Measurements from ENCODE around the gene SLC4A1AP.
"Not testable (repeated sequence)": the region's sequence is repeated elsewhere in the genome, so short reads cannot be mapped to it uniquely, and the experiment has no call there.

SLC4A1AP gene

DNA sequence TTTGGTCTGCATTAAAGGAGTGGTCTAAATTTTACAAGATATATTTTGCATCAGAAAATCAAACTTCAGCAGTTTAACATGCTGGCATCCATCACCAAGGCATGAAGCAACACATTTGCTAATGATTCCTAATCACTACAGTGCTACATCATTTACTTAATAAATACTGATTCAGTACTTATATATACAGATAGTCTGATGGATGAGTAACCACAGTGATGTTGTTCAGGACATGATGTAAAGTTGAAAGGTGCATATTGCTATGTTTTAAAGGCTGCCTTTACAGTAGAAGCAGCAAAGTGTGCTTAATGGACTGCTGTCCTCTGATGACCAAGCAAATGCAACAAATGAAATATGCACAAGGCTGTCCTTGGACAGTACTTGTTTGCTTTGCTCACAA, 11.3 kb upstream of the SLC4A1AP start:
- DNase-seq, result no peak

DNA sequence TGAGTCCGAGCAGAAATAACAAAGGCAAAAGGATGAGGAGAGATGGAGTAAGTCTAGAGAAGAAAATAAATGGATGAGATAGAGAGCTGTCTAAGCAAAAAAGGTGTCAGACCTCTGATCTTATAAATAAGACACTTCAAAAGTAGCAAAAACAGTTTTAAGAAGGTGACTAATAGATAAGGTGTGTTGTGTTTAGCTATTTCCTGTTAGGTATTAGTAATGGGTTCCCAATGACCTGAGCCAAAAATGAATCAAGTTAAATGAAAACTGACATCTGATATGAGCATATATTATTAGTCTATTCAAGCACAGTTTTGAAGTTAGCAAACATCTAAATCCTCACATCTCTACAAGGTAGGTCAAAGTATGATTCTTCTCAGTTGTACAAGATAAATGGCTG, 10.9 kb upstream of the SLC4A1AP start:
- no peak for DNase-seq

DNA sequence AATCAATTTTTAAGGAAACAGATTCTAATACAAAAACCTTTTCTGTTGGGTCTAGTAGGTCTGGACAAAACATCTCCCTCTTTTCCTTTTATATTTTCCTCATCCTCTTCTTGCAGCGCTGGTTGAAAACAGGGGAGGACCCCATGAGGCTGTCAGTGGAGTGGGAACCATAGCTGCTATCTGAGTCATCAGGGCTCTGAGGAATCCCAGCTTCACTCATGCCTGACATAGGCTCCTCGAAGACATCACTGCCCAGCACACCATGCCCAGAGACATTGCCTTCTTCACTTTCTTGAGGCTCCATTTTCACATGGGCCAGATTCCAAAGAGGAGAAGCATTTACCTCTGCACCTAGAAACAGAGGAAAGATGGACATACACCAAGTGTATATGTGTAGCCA, 10.3 kb upstream of the SLC4A1AP start:
- no peak for DNase-seq

DNA sequence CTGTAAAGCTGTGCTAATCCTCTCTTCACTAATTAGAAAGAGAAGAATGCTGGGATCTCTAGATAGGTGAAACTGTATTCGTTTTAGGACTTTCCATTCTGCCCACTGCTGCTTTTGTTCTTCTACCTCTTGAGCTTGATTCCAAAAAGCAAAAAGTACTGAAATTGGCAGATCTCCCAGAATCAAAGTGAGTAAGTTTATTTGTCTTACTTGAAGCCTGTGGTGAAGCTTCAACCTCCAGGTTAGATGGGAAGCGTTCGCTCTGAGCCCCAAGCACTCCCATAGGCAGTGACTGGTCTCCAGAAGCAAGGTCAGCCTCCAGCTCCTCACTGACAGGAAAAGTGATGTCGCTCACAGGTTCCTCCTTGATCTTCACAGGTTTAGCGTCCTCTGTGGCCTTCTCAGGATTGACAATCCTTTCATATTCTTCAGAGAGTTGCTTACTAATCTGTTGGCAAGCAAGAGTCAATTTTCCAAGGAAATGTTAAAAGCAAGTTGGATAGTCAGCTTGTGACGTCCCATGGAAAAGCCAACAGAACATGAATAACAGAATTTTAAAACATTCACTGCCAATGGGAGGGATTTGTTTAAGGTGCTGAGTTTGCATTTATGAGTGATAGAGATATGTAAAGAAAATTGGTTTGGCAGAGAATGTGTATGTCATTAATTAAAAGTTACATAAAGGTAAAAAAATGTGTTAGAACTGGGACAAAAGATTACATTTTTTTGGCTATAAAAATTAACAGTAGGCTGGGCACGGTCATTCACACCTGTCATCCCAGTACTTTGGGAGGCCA, 8.3 kb upstream of the SLC4A1AP start:
- DNase-seq, result no peak

DNA sequence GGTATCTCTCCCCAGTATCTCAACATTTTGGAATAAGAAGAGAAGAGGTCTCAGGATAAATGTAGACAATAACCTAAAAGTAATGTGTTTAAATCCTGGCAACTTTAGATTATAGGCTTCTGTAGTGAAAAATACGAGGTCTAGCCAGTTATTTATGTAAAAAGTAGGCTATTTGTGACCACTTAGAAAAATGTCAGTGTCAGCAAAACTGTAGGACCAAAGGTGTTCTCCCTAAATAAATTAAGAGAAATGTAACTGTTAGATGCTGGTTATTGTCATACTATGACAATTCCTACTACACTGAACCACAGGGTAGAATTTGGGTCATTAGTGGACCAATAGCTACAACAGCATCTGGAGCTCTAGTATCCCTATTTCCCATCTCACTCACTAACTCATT, 2.3 kb upstream of the SLC4A1AP start:
- no peak for DNase-seq

DNA sequence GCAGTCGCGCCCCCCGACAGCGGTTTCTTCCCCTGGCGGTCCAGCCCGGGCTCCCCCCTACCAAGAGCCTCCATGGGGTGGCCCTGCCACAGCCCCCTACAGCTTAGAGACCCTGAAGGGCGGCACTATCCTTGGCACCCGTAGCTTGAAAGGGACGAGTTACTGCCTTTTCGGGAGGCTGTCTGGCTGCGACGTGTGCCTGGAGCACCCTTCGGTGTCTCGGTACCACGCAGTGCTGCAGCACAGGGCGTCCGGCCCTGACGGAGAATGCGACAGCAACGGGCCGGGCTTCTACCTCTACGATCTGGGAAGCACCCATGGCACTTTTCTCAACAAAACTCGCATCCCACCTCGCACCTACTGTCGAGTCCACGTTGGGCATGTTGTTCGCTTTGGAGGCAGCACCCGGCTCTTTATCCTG, 475 bp downstream of the SLC4A1AP start:
- no peak for DNase-seq

DNA sequence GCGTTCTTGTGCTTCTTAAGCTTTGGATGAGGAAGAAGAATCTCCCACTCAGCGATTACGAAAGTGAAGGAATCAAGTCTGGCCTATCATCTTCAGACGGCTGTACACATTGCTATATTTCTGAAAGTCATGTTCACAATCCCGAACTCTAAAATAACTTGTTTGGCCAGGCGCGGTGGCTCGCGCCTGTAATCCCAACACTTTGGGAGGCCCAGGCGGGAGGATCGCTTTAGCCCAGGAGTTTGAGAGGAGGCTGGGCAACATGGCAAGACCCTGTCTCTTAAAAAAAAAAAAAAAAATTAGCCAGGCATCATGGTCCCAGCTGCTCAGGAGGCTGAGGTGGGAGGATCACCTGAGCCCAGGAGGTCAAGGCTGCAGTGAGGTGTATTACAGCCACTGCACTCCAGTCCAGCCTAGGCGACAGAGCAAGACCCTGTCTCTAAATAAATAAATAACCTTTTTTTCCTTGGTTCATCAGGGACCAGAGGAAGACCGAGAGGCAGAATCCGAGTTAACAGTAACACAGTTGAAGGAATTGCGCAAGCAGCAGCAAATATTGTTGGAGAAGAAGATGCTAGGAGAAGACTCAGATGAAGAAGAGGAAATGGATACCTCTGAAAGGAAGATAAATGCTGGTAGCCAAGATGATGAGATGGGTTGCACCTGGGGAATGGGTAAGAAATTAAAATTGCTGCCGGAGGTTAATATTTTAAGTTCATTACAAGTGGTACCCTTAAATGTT, 1.1 kb downstream of the SLC4A1AP start:
- no peak for DNase-seq

DNA sequence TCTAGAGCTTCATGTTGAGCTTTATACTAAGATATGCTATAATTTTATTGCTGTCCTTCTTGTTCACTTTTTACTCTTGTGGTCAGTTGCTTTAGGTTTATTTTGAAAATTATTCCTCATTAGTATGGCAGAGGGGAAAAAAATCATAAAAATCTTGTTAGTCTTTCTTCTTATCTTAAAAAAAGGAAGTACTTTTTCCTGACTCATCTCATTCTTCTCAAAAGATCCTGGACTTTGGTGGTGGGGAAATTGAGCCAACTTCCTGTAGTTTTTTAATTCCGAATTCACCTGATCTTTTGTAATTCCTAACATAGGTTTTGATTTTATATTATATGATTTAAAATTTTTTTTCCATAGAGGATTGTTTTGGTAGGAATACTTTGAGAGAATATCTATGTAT, 3.8 kb downstream of the SLC4A1AP start:
- DNase-seq, result peak; percentile 62

DNA sequence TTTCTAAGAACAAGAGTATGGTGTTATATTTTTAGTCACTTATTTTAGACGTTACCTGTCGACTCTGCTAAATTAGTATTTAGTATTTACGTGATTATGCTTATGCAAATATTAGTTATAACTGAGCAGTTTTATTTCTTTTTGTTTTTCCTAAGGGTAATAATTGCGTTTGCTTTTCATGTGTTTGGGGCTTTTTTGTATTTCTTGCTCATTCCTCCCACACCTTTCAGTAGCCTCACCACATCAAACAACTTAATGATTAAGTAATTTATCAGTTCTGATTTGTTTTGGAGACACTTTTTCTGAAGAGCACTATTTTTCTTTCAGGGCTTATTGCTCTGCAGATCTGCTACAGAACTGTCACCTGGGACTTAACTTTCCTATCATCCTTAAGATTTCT, 7.5 kb downstream of the SLC4A1AP start:
- DNase-seq, result no peak

DNA sequence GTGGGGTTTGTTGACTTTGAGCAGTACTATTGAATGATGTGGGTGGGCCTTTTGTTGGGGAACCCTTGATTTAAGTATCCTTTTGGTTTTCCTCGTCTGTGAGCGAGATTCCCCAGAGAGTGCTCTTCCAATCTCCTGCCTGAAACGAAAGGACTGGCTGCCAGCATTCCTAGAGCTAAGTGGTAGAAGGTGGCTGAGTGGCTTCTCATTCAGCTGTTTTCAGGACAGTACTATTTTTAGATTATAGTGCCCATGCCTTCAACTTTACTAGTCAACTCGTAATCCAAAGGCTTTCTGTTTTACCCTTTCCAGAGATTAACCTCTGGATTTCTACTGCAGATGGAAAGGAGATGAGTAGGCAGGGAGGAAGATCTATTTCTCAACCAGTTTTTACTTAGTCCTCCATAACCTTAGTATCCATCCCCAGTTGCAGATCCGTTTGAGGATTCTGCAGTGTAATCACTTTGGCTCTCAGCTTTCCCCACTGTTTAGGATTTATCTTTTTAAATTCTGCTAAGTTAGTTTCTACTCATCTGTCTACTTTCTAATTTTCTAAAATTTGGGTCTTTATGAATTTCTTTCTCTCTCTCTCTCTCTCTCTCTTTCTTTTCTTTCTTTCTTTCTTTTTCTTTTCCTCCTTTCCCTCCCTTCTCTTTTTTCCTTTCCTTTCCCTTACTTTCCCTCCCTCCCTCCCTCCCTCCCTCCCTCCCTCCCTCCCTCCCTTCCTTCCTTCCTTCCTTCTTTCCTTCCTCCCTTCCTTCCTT, 9.2 kb downstream of the SLC4A1AP start:
- DNase-seq, result no peak

DNA sequence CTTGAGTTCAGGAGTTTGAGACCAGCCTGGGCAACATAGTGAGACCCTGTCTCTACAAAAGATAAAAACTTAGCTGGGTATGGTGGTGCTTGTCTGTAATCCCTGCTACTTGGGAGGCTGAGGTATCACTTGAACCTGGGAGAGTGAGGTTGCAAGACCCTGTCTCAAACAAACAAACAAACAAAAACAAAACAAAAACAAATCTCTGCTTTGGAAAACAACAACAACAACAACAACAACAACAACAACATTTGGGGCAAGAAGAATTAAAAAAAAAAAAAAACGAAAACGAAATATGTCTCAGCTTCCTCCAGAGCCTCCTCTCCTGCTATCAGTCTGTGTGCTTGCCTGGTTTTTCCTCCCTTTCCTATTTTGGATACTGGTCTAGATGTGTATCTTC, 16.9 kb downstream of the SLC4A1AP start:
- DNase-seq, result no peak

DNA sequence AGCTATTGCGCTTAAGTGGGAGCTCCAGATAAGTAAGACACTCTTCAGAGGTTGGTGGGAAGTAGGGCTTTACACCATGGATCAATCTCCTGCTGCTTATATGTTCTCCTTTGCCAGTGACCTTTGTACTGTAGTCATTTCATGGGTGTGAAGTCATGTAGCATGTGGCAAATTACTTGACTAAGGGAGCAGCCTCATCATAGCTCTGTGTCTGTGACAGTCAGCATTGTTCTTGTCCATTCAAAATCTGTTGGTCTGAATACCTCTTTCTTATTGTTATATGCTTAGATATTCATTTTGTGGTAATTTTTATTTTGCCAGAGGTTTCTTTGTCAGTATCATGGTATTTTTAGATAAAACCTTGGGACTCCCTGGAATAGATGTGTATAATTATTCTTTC, 18.2 kb downstream of the SLC4A1AP start:
- DNase-seq, result no peak

DNA sequence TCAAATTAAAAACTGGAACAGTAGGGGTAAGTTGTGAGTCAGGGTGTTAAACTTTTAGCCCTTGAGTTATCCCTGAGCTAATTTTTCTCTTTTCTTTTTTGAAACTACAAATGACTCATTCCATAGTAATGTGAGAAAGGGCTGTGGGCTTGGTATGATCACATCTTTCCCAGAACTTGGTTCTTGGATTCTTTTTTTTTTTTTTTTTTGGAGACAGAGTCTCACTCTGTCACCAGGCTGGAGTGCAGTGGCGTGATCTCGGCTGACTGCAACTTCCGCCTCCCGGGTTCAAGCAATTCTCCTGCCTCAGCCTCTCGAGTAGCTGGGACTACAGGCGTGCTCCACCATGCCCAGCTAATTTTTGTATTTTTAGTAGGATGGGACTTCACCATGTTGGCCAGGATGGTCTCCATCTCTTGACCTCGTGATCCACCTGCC, 18.7 kb downstream of the SLC4A1AP start:
- not testable (repeated sequence) for DNase-seq

DNA sequence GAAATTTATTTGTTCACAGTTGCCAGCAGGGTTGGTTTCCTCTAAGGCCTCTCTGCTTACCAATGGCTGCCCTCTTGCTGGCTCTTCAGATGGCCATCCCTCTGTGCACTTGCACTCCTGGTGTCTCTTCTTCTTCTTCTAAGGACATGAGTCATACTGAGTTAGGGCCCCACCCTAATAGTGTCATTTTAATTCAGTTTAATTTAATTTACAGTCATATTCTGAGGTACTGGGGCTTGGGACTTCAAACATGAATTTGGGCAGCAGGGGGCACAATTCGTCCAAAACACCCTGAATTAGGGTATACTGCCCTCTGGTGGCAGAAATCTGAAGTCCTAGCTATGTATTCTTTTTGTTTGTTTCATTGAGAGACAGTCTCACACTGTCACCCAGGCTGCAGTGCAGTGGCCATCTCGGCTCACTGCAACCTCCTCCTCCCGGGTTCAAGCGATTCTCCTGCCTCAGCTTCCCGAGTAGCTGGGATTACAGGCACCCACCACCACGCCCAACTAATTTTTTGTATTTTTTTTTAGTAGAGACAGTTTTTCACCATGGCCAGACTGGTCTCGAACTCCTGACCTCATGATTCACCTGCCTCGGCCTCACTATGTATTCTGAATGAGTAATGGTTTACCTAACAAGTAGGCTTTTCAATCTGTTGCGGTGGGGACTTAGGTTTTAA, 19.8 kb downstream of the SLC4A1AP start:
- DNase-seq, result peak; percentile 59

DNA sequence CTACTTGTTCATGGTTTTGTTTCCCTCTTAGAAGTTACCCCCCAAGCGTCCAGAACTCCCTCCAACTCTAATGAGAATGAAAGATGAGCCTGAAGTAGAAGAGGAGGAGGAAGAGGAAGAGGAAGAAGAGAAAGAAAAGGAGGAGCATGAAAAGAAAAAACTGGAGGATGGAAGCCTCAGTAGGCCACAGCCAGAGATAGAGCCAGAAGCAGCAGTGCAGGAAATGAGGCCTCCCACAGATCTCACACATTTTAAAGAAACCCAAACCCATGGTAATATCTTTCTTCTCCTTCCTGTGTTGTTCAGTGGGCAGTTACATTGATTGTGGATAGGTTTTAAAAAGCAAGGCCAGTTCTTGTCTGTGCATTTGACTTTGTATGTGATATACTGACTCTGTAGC, 21.3 kb downstream of the SLC4A1AP start:
- DNase-seq, result not testable (repeated sequence)

DNA sequence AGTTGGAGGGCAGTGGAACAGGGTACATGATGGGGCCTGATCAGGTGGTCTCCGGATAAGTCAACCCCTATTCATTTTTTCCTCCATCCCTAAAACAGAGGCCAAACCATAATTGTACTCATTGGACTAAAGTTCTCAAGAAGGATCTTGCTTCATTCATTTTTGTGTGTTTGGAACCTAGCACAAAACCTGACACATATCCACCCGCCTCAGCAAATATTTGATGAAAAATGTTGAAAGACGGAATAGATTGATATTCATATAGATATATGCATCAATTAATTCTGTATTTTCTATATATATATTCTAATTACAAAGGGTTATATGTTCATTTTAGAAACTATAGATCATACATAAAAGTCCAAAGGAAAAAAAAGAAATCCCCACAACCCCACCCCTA, 21.9 kb downstream of the SLC4A1AP start:
- no peak for DNase-seq

DNA sequence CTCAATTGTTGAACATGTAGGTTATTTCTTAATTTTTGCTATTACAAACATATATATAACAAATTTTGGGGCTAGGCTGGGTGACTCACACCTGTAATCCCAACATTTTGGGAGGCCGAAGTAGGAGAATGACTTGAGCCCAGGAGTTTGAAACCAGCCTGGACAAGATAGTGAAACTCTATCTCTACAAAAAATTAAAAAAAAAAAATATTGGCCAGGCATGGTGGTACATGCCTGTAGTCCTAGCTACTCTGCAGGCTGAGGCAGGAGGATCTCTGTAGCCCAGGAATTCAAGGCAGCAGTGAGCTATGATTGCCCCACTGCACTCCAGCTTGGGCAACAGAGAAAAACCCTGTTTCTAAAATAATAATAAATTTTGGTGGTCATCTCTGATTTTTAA, 23.5 kb downstream of the SLC4A1AP start:
- DNase-seq, result no peak

DNA sequence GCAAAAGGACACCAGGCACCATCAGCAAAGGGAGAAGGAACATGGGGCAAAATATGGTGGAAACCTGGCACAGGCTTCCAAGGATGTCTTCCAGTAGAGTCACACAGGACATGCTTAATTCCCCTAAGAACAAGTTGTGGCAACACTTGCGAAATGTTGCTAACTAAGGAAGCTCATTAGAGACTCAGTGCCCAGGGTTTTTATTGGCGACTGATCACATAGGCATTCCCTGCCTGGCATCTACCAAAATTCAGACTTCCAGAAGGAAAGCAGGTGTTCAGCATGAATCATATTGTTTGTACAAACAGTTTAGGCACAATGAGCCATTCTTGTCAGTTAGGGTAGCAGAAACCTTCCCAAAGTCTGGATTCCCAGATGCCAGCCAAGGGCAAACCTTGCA, 25.7 kb downstream of the SLC4A1AP start:
- no peak for DNase-seq

DNA sequence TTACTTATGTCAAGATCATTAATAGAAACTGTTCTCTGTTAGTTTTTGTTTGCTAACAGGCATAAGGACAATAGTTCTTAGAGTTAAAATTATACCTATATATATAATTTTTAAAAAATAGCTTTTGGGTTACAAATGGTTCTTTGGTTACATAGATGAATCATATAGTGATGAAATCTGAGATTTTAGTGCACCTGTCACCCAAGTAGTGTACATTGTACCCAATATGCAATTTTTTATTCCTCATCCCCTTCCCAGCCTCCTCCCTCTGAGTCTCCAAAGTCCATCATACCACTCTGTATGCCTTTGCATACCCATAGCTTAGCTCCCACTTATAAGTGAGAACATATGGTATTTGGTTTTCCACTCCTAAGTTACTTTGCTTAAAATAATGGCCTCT, 26.4 kb downstream of the SLC4A1AP start:
- no peak for DNase-seq

DNA sequence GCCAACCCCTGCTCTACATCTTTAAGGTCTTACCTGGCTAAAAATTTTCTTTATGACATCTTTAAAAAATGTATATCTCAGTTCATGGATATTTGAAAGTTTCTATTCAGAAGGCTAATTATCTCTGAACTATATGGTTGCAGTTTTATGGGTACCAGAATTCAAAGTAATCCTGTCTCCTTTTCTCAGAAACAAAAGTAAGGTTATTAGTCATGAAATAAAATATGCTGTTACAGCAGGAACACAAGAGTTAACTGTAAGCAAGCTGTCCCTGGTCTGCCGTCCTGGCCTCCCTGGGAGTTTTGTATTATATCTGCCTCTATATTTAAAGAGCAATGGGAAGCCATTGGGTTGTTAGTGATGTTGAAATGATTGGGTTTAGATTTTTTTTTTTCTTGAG, 34.0 kb downstream of the SLC4A1AP start:
- DNase-seq, result no peak

DNA sequence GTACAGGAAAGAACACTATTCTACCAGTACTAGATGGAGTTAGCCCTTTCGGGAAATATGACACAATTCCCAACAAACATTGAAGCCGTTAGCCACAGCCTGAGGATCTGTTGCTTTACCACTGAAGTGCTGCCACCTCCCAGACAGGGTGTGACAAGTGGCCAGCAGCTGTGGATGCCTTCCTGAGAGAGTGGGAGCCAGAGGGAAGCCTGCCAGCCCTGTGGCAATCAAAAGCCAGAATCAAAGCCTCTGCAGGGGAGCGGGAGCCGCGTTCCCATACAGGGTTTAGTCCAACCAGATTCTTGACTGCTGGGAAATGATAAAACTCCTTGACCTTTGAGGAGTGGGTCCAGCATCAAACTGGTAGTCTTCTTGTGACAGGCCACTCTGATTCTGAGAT, 38.0 kb downstream of the SLC4A1AP start:
- DNase-seq, result no peak

DNA sequence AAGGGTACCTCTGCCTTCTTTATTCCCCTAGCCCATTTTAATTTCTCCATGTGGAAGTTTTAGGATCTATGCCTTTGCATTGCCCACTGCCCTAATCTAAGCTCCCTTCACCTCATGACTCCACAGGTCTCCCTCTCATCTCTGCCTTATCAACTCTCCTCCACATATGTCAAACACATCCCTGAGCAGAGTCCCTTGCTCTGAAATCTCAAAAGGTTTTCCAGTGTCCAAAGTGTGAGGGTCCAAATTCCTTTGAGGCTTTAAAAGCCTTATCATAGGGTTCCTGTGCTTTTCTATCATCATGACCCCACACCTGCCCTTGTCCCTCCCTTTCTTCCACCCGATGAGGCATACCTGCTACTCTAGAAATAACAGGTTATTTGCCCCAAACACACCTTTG, 38.6 kb downstream of the SLC4A1AP start:
- DNase-seq, result no peak
